HG02642 (cell line): ENCODE measurements around the gene ANKRD23.

Experiments
- ATAC-seq: cut with Tn5 transposase; IDR thresholded peaks from one replicate; pipeline ENCODE4 v1.9.1; 2021; ENCODE audit warnings: mild to moderate bottlenecking; ENCODE audit not compliant: unreplicated experiment, poor library complexity

Gene ANKRD23

DNA sequence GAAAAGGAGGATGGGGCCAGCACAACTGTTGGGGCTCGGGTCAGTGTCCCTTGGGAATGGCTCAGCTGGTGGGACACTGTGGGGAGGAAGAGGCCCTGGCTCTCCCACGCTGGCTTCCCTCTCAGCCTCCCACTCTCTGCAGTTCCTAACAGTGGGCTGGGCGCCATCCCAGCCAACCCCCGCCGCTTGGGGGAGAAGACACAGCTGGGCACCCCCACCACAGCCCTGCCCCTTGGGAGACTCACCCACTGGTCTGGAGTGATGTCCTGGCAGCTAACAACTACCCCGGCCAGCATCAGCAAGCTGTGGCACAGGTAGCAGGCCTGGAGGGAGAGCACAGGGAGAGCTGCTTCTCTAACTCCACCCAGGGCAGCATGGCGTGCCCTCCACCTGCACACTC lies 34.4 kb upstream of the ANKRD23 start:
- no peak for ATAC-seq

DNA sequence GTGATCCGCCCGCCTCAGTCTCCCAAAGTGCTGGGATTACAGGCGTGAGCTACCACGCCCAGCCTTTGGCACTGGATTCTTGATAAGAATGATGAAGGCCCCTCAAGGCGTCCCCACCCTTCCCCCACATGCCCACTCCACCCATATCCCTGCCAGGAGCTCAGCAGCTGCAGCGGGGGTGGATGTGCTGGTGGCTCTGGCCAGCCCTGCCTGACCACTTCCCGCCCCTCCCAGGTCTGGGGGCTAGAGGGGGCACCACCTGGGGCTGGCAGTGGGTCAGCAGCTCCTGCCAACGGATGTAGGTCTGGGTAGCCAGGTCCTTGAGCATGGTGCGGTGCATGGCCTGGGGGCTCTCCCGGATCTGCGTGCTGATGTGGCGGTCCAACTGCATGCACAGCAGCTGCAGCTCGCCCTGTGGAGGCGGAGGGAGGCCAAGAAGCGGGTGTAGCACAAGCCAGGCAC lies 33.8 kb upstream of the ANKRD23 start:
- no peak for ATAC-seq

DNA sequence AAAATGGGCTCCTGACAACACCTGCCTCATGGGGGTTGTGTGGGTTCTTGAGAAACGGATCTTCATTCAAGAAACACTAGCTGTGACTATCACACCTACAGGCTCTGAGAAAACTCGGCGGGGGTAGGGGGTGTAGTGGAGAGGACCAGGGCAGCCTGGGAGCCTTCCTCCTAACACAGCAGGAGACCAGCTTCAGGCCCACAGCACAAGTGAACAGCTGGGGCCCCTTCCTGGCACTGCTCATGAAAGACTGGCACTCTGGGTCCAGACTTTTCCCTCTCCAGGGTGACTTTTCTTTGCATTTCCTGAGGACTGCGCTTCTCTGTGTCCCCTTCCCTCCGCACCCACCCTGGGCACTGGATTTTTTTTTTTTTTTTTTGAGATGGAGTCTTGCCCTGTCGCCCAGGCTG lies 33.2 kb upstream of the ANKRD23 start:
- ATAC-seq, result no peak

DNA sequence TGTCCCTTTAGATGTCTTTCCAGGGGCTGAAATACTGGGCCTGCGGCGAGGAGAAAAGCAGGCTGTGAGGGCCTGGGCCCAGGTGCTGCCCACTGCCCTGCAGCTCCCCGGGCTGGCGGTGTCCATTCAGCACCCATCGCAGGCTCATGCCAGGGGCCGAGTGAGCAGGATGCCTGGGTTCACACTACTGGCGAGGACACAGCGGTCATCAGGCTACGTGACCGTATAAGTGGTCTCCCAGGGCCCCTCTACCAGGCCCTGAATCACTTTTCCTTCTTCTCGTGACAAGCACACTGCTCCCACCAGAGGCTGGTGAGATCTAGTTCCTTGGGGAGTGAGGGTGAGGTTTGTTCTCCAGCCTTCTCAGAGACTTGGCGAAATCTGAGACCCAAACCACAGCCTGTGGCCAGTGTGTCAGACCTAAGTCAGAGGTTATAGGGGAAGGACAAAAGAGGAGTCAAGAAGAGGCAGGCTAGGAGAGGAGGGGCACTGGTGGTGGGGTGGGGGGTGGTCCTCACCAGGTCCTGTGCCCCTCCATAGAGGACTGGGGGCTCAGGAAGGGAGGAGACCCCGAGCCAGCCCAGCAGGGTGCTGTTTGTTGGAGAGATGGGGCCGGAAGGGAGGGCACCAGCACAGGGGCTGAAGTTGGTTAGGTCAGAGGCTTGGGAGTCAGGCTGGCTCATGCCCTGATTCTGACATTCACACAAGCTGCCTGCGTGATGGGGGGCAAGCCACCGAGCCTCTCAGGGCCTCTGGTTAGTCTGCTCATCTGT lies 32.6 kb upstream of the ANKRD23 start:
- no peak for ATAC-seq

DNA sequence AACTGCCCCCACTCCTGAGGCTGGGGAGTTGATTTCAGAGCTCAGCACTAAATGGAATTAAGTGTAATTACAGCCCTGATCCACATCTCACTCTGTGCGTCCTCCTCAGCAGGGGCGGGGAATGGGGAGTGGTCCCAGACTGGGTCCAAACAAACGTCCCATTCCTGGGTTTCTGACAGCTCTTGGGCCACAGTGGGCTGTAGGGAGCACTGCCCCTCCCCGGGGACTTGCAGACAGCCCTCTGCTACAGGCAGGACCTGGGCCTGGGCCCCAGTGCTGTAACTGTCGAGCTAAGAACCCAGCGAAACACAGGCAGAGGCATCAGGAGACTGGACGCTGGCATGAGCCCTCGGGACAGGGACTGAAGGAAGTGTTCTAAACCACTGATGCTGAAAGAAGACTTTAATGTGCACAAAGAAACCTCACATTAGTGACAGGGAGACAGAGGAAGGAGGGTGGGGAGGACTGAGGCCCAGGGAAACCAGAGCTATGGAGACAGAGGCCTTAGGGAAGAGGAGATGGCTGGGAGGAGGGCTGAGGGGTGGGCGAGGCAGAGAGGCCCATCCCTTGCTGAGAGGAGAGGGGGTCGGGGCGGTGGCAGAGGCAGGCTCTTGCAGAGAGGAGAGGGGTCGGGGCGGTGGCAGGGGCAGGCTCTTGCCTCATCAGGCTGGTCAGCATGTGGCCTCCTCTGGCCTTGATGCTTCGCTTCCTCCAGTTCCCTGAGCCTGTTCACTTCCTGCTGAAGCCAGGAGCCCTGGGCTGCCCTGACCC lies 31.9 kb upstream of the ANKRD23 start:
- no peak for ATAC-seq

DNA sequence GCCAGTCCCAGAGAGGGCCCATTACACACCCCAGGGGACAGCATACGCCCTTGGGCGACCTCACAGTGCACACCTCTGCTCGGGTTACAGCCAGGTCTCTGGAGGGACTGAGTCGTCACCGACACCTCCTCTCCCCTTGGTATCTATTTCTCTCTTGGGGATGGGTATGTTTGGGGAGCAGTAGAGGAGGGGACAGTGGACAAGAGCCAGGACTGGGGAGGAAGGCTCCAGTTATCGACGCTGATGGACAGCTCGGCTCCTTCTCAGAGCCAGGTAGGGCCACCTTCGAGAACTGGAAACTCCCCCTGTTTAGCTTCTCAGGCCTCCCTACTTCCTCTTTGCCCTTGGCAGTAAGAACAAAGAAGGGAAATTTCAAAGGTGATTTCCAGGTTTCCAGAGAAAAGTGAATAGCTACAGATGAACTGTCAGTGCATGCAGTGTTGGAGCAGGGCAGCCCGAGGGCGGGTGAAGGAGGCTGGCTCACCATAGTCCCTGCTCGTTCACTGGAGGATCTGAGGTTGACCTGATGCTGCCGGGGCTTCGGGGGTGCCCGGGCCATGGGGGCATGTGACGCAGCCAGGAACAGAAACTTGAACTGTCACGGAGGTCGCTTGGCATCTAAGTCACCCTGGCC lies 30.5 kb upstream of the ANKRD23 start:
- ATAC-seq, result peak; percentile 48

DNA sequence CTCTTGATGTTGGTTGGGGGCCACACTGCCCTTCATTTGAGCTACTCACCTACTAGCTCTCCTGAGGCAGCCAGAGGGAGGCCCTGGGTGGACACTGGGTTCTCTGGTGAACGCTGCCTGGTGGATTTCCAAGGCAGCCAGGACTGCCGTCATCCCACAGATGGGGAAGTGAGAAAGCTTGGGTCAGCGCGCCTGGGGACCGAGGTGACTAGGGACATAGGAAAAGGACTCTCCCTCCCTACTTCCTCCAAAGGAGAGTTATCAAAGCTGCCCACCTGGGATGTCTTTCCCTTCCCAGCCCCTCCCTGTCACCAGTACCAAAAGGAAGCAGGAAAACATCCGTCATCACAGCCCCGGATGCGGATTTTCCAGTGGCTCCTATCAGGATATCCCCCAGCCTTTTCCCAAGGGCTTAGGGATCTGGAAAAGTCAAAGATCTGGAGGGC lies 29.9 kb upstream of the ANKRD23 start:
- no peak for ATAC-seq

DNA sequence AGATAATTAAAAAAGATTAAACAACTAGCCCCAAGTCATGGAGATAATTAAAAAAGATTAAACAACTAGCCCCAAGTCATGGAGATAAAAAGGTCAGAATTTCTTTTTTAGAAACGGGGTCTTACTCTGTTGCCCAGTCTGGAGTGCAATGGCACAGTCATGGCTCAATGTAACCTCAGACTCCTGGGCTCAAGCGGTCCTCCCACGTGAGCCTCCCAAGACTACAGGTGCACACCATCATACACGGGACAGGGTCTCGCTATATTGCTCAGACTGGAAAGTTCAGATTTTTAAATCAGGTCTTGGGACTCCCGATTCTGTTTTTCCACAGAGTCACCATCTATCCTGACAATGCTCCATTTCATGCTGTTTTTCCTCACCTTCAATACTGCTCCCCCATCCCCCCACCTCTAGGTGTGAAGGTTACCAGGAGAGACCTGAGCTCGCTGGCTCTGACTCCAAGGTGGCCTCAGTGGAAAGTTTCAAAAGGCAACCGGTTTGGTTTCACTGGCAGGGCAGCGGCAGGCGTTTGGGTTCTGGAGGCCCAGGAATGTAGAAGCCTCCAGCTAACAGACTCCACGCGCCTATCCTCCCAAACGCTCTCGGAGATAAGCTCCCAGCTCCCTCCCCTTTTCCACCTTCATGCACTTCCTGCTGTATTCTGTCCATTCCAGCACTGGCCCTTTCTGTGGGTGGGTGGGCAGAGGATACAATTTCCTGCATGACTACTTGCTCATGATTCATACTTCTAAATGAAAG lies 28.9 kb upstream of the ANKRD23 start:
- no peak for ATAC-seq

DNA sequence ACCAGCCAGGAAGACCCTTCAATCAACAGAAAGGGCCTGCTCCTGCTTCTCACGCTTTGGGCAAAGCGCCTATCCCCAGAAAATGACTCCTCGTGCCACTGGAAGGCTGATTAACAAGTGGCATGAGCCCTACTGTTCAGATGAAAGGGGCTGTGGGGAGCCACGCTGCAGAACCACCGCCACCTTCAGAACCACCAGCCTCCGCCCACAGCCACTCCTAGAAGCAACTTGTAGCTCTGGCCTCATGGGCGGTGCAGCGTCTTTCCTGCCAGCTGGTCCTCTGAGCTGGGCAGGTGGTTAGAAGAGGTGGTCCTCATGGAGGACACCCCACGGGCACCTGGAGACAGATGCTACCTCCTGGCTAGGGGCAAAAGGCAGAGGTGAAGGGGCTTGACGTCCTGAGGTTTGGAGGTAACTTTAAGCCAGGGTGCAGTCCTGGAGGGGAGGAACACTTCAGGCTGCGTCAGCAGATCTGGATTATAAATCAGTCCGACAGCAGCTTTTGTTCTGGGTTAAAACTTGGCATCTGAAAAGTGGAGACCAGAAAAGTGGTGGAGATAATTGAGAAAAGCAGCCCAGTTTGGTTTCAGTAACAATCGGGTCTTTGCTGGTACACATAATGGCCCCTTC lies 26.9 kb upstream of the ANKRD23 start:
- no peak for ATAC-seq

DNA sequence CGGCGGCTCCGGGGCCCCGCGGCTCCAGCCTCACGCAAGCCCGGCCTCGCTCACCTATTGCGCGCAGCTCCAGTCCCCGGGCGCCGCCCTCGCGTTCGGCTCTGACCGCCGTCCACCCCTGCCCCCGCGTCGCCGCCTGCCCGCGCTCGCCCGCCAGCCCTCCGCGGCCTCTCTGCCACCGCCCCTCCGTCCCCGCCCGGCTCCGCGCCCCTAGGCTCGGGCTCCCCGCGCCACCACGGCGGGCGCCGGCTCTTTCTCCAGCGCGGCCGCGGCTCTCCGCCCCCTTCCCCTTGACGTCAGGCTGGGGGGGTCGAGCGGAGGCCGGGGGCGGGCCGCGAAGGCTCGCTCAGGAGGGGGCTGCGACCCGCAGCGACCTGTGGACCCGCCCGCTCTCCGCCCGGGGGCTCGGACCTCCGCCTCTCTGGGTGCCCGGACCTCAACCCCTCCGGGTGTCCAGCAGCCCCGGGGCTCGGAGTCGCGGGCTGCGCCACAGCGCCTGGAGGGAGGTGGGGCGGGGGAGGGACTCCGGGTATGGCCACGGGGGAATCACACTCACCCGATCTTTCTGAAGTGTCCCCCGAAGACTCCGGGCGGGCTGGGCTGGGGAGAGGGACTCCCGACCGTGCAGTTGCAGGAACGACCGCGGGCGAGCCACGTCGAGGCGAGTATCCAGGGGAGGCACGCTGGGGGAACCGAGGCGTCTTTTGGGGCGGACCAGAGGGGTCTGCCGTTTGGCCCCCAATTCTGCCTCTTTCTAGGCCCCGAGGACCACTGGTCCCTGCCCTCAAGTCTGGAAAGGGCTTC lies 26.2 kb upstream of the ANKRD23 start, which contains the start of gene SEMA4C:
SEMA4C (minus strand) TSS at position 259 of the 804 bp plus-strand sequence. CDS start 2,194 bp downstream, outside the sequence.
- no peak for ATAC-seq

DNA sequence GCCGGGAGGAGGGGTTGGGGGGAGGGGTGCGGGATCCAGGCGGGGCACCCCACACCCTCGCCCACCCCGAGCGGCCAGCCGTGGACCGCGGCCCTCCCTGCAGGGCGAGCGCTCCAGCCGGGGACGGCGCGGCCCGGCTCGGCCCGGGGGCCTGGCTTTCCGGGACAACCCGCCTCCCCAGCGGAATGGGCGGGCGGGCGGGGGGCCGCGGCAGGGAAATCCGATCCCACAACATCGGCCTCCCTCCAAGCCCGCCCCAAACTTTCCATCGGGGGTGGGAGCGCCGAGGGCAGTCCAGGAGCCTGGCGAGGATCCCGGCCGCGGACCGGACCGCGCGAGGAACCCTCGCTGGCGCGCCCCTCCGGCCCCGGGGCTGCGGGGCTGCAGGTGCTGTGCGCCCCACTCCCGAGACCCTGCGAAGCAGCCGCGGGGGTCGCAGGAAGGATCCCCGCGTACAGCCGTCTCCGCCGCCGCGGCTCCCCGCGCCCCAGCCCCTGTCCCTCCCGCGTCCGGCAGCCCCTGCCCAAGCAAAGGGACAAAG lies 25.5 kb upstream of the ANKRD23 start:
- peak; percentile 16 for ATAC-seq

DNA sequence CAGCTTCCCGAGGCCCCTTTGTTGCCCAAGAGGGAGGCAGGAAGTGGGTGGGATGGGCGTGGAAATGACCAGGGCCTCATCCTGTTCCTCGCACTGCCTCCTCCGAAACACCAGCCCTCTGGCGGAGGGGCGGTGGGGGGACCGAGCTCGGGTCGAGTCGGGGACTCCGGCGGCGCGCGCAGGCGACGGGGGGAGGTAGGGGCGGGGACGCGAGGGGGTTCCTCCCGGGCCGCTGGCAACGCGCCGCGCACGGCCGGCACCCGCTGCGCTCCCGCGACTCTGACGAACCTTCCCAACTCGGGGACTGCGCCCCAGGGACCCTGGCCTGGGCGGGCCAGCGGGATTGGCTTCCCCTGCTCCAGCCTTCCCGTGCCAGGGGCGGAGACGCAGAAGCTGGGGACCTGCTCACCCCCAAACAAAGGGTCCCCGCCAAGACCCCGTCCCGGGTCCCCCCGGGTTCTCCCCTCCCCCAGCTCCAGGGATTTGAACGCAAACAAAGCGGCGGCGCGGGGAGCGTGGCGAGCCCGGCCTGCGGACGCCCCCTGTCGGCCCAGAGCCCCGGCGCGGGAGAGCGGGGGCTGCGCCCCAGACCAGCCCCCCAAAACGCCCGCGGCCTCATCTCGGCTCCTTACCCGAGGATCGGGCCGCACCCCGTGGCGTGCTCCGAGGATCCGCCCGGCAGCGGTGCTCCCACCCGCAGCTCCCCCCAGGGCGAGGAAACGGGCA lies 24.9 kb upstream of the ANKRD23 start:
- ATAC-seq, result peak; percentile 51

DNA sequence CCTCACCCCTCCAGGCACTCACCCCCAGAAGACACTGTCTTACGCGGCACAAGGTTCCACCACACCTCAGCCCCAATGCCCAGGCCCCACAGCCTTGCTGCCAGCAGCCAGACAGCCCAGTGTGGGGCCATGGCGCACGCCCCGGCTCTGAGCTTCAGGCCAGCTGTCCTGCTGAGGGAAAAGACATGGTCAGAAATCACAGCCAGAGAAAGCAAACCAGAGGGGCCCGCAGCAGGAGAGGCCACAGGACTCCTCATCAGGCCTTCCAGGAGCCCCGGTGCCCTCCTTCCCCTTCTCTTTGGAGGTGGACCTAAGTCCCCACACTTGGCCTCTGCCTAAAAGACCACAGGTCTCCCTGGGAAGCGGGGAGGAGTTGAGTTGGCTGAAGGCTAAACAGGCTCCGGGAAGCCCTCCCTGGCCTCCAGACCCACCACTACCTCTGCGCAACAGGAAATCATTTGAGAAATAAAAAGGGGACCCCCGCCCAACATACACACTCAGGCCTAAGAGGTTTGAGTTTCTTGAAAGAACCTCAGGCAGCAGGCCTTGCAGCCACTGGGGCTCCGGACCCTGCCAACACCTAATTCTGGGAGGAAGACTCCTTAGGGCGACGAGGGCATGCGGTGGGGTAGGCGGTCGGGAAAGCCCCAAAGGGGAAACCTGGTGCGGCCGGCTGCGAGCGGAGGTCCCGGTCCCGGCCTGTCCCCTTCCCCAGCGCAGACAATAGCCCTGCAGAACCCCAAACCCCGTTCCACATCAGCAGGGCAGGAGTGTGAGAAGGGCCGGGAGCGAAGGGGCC lies 24.1 kb upstream of the ANKRD23 start:
- ATAC-seq, result peak; percentile 20

DNA sequence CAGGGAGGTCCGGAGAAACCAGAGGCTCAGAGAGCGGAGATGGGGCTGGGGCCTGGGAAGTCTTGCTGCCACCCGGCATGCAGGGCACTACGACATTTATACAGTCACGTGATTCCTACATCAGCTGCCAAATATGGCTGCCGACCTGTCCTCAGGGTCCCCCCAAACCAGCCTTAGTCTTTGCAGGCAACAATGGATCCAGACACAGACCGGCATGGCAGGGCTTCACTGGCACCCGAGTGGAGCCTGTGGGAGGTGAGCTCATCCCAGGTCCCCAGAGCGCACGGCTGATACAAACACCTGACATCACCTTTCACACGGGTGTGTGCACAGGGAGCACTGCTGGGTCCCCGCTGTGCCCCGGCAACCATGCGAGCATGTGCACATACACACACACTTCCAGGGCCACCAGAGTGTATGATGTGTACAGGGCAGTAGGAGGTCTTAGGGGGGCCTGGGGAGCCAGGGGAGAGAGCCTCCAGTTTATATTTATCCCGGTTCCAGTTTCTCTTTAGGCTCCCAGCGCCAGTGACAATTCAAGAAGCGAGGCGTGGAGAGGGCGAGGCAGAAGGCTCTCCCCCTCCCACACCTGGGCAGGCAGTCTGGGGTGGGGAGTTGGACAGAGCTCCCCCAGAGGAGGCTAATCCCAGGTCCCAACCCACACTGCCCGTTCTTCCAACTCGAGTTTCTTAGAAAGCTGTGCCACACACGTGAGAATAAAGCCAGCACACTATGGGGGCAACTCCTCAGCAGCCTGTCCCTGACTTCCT lies 23.4 kb upstream of the ANKRD23 start:
- ATAC-seq, result no peak

DNA sequence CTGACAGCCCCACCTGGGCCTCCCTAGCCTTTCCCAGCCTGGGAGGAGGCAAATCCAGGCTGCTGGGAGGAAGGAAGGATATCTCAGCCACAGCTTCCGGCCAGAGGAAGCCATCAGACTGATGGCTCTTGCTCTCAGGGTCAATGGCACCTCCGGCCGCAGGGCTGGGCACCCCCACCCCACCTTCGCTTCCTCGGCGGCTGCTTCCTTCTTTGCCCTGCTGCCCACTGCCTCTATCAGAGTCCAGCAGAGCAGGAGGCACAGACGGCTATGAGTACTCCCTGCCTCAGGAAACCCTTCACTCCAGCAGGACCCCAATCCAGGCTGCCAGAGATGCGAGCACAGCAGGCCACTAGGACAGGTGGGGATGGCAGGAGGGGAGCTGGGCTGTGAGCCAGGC lies 22.8 kb upstream of the ANKRD23 start:
- ATAC-seq, result no peak

DNA sequence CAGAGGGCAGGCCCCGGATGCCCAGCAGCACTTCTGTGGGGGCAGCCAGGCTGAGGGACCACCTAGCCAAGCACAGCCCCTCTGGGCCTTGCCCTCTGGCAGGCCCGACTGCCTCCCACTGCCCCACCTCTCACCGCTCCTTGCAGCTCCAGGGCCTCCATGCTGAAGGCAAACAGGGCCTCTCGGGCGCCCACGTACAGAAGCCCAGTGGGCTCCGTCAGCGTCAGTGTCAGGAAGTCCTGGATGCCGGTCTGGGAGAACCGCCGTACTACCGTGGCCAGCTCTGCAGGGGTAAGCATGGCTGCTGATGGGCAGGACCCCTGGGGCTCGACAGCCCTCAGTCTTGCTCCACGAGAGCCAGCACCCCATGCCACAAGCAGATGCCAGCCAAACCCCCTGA lies 22.3 kb upstream of the ANKRD23 start:
- ATAC-seq, result no peak

DNA sequence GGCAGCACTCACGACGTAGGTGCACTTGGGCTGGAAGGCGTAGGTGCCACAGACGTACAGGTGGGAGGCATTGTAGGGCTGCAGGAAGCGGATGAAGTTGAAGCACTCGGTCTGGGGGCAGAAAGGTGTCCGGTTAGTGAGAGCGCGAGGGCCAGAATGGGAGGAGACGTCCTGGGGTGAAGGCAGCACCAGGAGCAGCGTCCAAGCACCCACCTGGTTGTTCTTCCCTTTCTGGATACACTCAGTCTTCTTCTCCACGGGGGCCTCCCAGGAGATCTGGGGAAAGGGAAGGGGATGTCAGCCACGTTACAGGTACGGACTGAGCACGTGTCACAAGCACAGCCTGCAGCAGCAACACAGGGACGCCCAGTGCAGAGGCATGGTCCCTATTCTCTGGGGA lies 21.8 kb upstream of the ANKRD23 start:
- ATAC-seq, result no peak
